HG03558 (cell line): ENCODE results near the gene DNASE1L2.

Experiments used
- ATAC-seq: cut with Tn5 transposase; IDR thresholded peaks from one replicate; pipeline ENCODE4 v1.9.1; 2021; ENCODE audit warnings: moderate number of reproducible peaks; ENCODE audit not compliant: unreplicated experiment; ENCODE audit errors: extremely low read depth

The DNASE1L2 gene

DNA sequence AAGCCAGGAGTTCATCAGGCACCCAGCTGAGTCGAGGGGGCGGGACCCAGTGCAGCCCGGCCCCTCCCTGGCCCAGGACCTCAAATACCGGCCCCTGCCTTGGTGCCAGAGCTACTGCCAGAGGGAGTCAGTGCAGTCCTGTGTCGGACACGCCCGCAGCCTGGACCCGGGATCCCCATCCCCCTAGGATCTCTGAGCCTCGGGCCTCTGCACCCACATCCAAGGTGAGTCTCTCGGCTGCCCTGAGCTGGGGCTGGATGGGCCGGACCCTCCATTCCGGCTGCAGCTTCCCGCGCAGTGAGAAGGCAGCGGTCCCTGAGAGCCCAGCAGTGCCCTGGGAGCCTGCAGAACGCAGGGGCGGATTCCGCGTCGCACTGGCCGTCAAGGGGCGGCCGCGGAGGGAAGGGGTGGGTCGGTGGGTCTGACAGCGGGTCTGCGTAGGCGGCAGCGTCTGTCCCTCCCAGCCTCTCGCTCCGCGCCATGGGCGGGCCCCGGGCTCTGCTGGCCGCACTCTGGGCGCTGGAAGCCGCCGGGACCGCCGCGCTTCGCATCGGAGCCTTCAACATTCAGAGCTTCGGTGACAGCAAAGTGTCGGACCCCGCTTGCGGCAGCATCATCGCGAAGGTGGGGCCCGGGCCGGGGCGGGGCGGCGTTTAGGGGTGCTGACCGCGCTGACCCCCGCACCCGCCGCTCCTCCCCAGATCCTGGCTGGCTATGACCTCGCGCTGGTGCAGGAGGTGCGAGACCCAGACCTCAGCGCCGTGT is at the start of gene DNASE1L2:
Gene DNASE1L2 (plus strand): TSS at position 108 of the 765 bp plus-strand sequence. CDS start 373 bp downstream, at position 481.
- no peak for ATAC-seq

DNA sequence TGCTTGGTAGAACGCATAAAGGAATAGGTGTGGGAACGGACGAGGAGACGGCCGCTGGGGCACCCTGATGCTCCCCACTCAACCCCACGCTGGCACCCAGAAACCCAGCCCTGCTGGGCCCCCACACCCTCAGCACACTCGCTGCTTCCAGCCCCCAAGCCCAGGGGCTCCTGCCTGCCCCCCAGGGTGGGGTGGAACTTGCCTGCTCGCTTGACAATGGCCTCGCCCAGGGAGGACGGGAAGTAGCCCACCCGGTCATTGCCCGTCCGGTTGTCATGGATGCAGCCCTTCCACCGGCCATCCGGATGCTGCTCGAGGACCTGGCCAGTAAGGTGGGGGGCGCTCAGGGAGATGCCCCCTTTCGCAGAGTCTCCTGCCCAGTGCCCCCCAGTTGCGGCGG is 49.7 kb upstream of the DNASE1L2 start:
- no peak for ATAC-seq

GRCh38 chr16:2187212-2187611 is 49.0 kb upstream of the DNASE1L2 start:
- no peak for ATAC-seq

DNA sequence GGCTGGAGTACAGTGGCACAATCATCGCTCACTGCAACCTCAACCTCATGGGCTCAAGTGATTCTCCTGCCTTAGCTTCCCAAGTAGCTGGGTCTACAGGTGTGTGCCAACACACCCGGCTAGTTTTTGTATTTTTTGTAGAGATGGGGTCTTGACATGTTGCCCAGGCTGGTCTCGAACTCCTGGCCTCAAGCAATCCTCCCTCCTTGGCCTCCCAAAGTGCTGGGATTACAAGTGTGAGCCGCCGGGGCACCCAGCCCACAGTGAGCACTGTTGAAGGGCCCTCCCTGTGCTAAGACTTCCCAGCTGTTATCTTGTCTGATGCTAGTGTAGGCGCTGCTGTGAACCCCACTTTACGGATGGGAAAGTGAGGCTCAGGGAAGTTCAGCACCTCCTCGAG is 47.8 kb upstream of the DNASE1L2 start:
- ATAC-seq = no peak

- no peak for ATAC-seq
These were observed 46.9 kb upstream of the DNASE1L2 start for GRCh38 chr16:2189252-2189893.

DNA sequence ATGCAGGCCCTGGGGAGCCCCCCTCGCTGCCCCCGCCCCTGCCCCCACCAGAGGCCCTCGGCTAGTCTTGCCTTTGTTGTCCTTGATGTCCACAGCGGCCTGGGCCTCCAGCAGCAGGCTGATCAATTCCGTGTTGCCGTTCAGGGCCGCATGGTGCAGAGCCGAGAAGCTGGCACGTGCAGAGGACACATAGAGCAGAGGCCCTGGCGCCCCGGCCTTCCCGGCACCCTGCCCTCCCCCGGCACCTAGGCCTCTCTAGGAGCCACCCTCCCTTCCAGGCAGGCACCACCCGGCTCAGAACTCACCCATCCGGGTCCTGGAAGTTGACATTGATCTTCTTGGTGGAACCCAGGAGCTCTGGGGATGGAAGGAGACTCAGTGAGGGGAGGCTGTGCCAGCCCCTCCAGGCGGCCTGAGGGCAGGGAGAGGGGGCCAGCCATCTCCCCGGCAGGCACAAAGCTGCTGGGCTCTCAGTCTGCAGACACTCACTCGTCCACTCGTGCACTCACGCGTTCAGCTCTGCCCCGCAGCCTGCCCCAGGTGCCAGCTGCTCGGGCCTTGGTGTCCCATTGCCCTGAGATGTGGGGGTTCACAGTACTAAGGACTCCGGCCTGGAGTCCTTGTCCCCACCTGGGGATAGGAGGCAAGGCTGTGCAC is 46.1 kb upstream of the DNASE1L2 start:
- ATAC-seq = no peak

DNA sequence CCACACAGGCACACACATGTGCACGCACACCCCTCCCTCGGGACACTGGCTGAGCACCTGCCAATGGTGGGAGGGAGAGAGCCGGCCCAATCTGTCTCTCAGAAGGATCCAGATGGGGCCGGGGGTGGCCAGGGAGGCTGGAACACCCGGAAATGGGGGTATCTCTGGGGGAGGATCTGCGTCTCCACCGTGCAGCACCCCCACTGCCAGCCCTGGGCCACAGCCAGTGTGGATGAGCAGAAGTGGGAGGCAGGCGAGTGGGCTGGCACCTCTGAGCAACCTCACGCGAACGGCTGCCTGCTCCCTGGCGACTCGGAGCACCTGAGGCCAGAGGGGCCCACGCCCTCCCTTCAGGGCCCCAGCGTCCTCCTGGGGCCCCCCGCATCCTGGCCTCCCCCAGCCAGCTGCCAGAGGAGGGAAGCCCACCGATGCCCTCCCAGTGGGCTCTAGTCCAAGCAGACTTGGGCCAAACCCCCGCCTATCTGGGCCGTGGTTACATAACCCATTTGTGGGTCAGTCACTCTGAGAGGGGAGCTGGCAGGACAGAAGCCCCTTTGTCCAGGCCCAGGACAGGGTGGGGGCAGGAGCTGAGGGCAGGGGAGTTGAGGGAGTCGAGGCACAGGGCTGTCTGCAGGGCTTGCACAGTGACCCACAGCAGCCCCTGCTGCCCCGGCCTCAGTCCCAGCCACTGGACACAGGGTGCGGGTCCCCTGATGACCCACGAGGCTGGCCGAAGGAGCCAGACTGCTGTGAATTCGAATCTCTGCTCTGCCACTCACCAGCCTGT is 45.4 kb upstream of the DNASE1L2 start:
- no peak for ATAC-seq

- no peak for ATAC-seq
These were observed 44.9 kb upstream of the DNASE1L2 start for GRCh38 chr16:2191446-2191706.

DNA sequence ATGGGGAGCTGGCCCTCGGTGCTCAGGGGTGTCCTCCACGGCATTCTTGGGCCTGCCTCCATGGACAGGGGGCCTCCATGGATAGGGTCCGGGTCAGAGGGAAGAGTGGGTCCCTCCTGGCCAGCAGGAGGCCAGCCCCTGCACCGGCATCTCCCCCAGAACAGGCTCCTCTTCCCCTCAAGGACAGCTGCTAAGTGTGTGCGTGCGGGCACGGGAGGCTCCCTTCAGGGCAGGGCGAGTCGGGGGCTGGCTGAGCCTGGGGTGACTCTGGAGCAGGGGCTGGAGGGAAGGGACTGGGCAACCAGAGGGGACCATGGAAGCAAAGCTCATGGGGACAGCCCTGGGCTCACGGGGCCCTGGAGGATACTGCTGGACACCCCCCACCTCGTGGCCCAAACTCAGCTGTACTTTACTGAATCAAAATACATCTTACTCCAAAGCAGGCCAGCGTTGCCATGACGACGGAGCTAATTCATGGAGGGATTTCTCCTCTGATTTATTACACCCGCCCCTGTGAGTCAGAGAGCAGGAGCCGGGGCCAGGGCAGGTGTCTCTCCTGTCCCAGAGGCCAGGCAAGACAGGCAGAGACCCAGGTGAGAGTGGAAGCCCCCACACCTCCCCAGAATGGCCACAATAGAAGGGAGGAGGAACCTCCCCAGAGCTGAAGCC is 41.9 kb upstream of the DNASE1L2 start:
- ATAC-seq = no peak

- ATAC-seq = no peak
These were observed 41.4 kb upstream of the DNASE1L2 start for GRCh38 chr16:2194852-2195321.

GRCh38 chr16:2195322-2196161 is 40.7 kb upstream of the DNASE1L2 start:
- ATAC-seq = no peak

GRCh38 chr16:2196162-2196980 is 39.9 kb upstream of the DNASE1L2 start, which contains the start of gene CASKIN1:
Gene CASKIN1 (minus strand): TSS chr16:2196605. CDS start chr16:2196432, 173 bp downstream.
- ATAC-seq = no peak

GRCh38 chr16:2196981-2197511 is 39.2 kb upstream of the DNASE1L2 start:
- ATAC-seq = no peak

DNA sequence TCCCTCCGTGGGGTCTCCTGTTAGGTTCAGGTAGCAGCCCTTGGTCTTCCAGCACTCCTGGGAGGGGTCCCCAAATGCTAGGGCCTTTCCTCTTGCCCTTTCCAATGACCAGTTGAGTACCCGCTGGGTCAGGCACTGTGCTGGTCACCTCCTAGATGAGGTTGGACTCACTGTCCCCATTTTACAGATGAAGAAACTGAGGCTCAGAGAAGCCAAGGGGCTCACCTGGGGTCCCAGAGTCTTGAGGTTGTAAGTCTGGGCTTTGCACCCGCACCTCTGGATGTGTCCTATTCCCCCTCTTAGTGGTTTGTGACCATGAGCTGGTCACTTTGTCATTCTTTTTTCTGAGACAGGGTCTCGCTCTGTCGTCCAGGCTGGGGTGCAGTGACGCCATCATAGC is 38.5 kb upstream of the DNASE1L2 start:
- ATAC-seq = no peak

DNA sequence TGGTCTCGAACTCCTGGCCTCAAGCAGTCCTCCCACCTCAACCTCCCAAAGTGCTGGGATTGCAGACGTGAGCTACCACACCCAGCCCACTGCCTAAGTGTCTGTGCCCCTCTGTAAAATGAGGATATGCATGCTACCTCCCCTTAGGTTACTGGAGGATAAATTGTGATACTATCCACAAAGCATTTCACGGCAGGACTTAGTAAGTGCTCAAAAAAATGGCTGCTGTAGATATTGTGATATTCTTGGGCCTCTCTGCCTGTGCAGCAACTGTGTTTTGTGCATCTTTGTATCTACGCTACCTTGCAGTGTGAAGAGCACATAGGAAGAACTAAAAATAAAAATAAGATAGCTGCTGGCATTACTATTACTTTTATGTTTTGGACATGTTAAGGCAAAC is 38.0 kb upstream of the DNASE1L2 start:
- no peak for ATAC-seq

GRCh38 chr16:2199095-2199494 is 37.1 kb upstream of the DNASE1L2 start:
- no peak for ATAC-seq

DNA sequence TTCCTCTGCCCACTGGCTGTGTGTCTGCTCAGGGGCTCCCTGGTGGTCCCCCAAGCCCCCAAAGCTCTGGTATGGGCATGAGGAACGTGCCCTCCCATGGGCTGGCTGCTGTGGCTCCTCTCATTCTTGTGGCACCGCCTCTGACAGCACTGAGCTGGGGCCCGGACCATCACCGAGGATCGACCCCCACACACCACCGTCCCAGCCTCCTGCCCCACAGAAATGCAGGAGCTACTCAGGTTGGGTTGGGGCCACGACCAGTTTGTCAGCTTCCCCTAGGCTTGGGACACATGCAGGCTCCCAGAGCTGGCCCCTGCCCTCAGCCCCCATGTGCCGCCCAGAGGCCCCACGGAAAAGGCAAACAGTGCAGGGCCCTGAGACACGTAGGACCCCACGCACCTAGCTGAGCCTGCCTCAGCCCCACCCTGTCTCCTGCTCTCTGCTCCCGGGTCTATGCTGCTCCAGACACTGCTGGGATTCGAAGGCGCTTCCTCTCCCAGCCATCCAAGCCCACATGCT is 36.6 kb upstream of the DNASE1L2 start:
- no peak for ATAC-seq

DNA sequence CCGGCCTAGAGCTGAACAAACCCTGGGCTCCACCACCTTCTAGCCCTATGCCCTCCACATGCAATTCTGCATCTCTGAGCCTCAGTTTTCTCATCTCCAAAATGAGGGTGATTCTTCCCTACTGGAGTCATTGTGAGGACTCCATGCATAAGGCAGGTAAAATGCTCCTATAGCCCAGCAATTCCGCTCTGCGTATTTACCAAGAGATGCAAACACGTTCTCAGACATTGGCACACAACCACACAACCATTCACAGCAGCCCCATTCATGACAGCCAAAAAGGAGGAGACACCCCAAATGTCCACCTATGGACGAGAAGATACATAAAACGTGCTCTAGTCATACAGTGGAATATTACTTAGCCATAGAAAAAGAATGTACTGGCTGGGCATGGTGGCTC is 35.9 kb upstream of the DNASE1L2 start:
- ATAC-seq = no peak
